MCF 10A (cell line): Measurements from ENCODE around the gene MORN5. TPM values are rescaled to one million over a fixed set of nuclear protein-coding genes. Genes with fewer than 3 reads are reported as not detected.
A peak's percentile ranks its signal among the peaks of the same experiment; 100 is the strongest.

Experiments
- BruUV-seq: library from RNA; stranded (reverse); fragments of 400-500 nt; replicated peaks from 2 replicates; lab custom pipeline; 2021; lab: Mats Ljungman, UMichigan
- CTCF ChIA-PET: fragments of 300-600 bp; sonication (Branson Sonifier 250); formaldehyde crosslinking; extraction: SDS; loops from one replicate; lab custom pipeline; 2021; ENCODE audit warnings: antibody characterized with exemption, inconsistent platforms; lab: Yijun Ruan, JAX
- POLR2A ChIA-PET: fragments of 300-600, 350-650 bp; sonication (Branson Sonifier 250); formaldehyde crosslinking; extraction: SDS; loops from one replicate; lab custom pipeline; 2020; ENCODE audit warnings: antibody characterized with exemption, inconsistent platforms; lab: Yijun Ruan, JAX
- DNase-seq: peaks from one replicate; pipeline ENCODE4 v3.0.0-alpha.2; 2018; ENCODE audit not compliant: unreplicated experiment
- H3K27ac Mint-ChIP-seq: one replicate; pipeline ENCODE4 v1.8.0; 2022; ENCODE audit warnings: mild to moderate bottlenecking, low read depth, mixed read lengths; ENCODE audit not compliant: unreplicated experiment
- H3K27me3 Mint-ChIP-seq: one replicate; pipeline ENCODE4 v1.8.0; 2022; ENCODE audit warnings: mixed read lengths; ENCODE audit not compliant: insufficient read depth, unreplicated experiment
- H3K36me3 Mint-ChIP-seq: one replicate; pipeline ENCODE4 v1.8.0; 2022; ENCODE audit warnings: mild to moderate bottlenecking, moderate library complexity, mixed read lengths; ENCODE audit not compliant: insufficient read depth, unreplicated experiment
- H3K4me1 Mint-ChIP-seq: one replicate; pipeline ENCODE4 v1.8.0; 2022; ENCODE audit warnings: mixed read lengths; ENCODE audit not compliant: insufficient read depth, unreplicated experiment
- H3K4me3 Mint-ChIP-seq: one replicate; pipeline ENCODE4 v1.8.0; 2022; ENCODE audit warnings: mild to moderate bottlenecking, moderate library complexity, mixed read lengths; ENCODE audit not compliant: unreplicated experiment
- H3K9me3 Mint-ChIP-seq: one replicate; pipeline ENCODE4 v1.8.0; 2022; ENCODE audit warnings: mixed read lengths; ENCODE audit not compliant: unreplicated experiment
- CTCF ChIP-seq: fragments of 200-600 bp; IDR thresholded peaks from one replicate; pipeline ENCODE4 v1.8.0; 2022; ENCODE audit warnings: antibody characterized with exemption, mild to moderate bottlenecking; ENCODE audit not compliant: unreplicated experiment
- intact Hi-C: fragments of 100-400 bp; cut with micrococcal nuclease; formaldehyde crosslinking; loops from 2 replicates; pipeline ENCODE4 v1.14.1; 2022
- total RNA-seq: library from RNA; stranded (reverse); gene quantifications from 2 replicates; pipeline ENCODE4 v1.2.3, GENCODE V29; 2022

The MORN5 gene
- total RNA-seq, 1 experiment from 2014 or later, result not detected

GRCh38 chr9:122234022-122234748 lies 74.5 kb downstream of the MORN5 start:
- intact Hi-C loops, result no loop called here
- H3K36me3 Mint-ChIP-seq, result no peaks in the 10 kb centered on the region
- no peak for DNase-seq
- ChIA-PET POLR2A (no interaction called here), CTCF (interaction anchor here (0.6 kb wide), 1 partner anchor 1674 kb away, joined by 3 read pairs; no protein-coding TSS in a partner anchor)
- no peak overlapping the region for H3K27ac Mint-ChIP-seq
- no peaks in the 10 kb centered on the region for H3K4me1 Mint-ChIP-seq
- H3K4me3 Mint-ChIP-seq, result no peak overlapping the region
- BruUV-seq, result no TSS peak
- no peak for TF ChIP-seq CTCF
- H3K9me3 Mint-ChIP-seq, result no peaks in the 10 kb centered on the region
- no peaks in the 10 kb centered on the region for H3K27me3 Mint-ChIP-seq

GRCh38 chr9:122236681-122237080 lies 77.0 kb downstream of the MORN5 start:
- ChIA-PET CTCF (interaction anchor here (0.6 kb wide), 1 partner anchor 115 kb away, joined by 4 read pairs; no protein-coding TSS in a partner anchor), POLR2A (no interaction called here)
- intact Hi-C loops, result no loop called here
- Mint-ChIP-seq H3K36me3 (peaks cover 16% of the 10 kb centered on the region), H3K4me1 (no peaks in the 10 kb centered on the region), H3K27ac (no peak overlapping the region), H3K27me3 (no peaks in the 10 kb centered on the region), H3K9me3 (no peaks in the 10 kb centered on the region), H3K4me3 (no peak overlapping the region)
- TF ChIP-seq CTCF, result no peak
- DNase-seq, result no peak
- no TSS peak for BruUV-seq

GRCh38 chr9:122239722-122240121 lies 80.0 kb downstream of the MORN5 start:
- DNase-seq, result no peak
- H3K27ac Mint-ChIP-seq, result no peak overlapping the region
- BruUV-seq, result no TSS peak
- CTCF ChIA-PET, result interaction anchor here (0.6 kb wide), 1 partner anchor 95 kb away, joined by 4 read pairs; no protein-coding TSS in a partner anchor
- TF ChIP-seq CTCF, result no peak
- H3K4me3 Mint-ChIP-seq, result no peak overlapping the region
- H3K36me3 Mint-ChIP-seq, result peaks cover 38% of the 10 kb centered on the region
- intact Hi-C loops, result no loop called here
- no peaks in the 10 kb centered on the region for H3K27me3 Mint-ChIP-seq
- H3K4me1 Mint-ChIP-seq, result no peaks in the 10 kb centered on the region
- H3K9me3 Mint-ChIP-seq, result no peaks in the 10 kb centered on the region
- POLR2A ChIA-PET, result no interaction called here

GRCh38 chr9:122244349-122244748 lies 84.6 kb downstream of the MORN5 start:
- Mint-ChIP-seq H3K27me3 (no peaks in the 10 kb centered on the region), H3K9me3 (no peaks in the 10 kb centered on the region), H3K36me3 (peaks cover 83% of the 10 kb centered on the region), H3K4me1 (peaks cover 14% of the 10 kb centered on the region), H3K27ac (peak overlapping the region; percentile 40), H3K4me3 (no peak overlapping the region)
- no TSS peak for BruUV-seq
- DNase-seq, result no peak
- POLR2A ChIA-PET, result interaction anchor here (2.6 kb wide), 1 partner anchor 20 kb away, joined by 21 read pairs; the partner anchor contains the start of genes MRRF and RBM18
- TF ChIP-seq CTCF, result no peak
- CTCF ChIA-PET, result interaction anchor here (0.6 to 1.3 kb wide), 3 partner anchors 97 to 210 kb away, joined by 4 read pairs; no protein-coding TSS in a partner anchor
- intact Hi-C loops, result no loop called here
